Astrocyte (in vitro differentiated cells and primary cell): ENCODE data around the gene TMTC2. TPM values are rescaled to one million over a fixed set of nuclear protein-coding genes. Genes with fewer than 3 reads are reported as not detected.

Experiments used
- DNase-seq: peaks from one replicate; pipeline ENCODE4 v3.0.0-alpha.2; 2010; ENCODE audit warnings: low read depth
- FAIRE-seq: peaks from 2 replicates; lab custom pipeline; 2011; peaks lifted over from hg19 to GRCh38; lab: Jason Lieb, UNC
- H2AFZ ChIP-seq: 2 replicates; pipeline ENCODE4 v1.6.0; 2012; ENCODE audit warnings: low read depth, low read length, inconsistent platforms
- H3K27ac ChIP-seq: 2 replicates; pipeline ENCODE4 v1.5.1; 2011; ENCODE audit warnings: low read depth, low read length, inconsistent platforms
- H3K27me3 ChIP-seq: 2 replicates; pipeline ENCODE4 v1.6.0; 2011; ENCODE audit warnings: low read length, inconsistent platforms; ENCODE audit not compliant: insufficient read depth
- H3K36me3 ChIP-seq: 2 replicates; pipeline ENCODE4 v1.5.1; 2011; ENCODE audit warnings: low read length, inconsistent platforms; ENCODE audit not compliant: insufficient read depth
- H3K4me1 ChIP-seq: 2 replicates; pipeline ENCODE4 v1.5.1; 2011; ENCODE audit warnings: low read length, inconsistent platforms; ENCODE audit not compliant: insufficient read depth
- H3K4me2 ChIP-seq: 2 replicates; pipeline ENCODE4 v1.6.0; 2012; ENCODE audit warnings: low read length, inconsistent platforms
- H3K4me3 ChIP-seq: 2 replicates; pipeline ENCODE4 v1.5.1; 2011; ENCODE audit warnings: low read depth, mild to moderate bottlenecking, low read length, inconsistent platforms; ENCODE audit not compliant: insufficient read depth
- H3K79me2 ChIP-seq: 2 replicates; pipeline ENCODE4 v1.6.0; 2012; ENCODE audit warnings: mild to moderate bottlenecking, low read length, inconsistent platforms; ENCODE audit not compliant: insufficient read depth
- H3K9ac ChIP-seq: 2 replicates; pipeline ENCODE4 v1.6.0; 2012; ENCODE audit warnings: mild to moderate bottlenecking, low read length, inconsistent platforms
- H3K9me3 ChIP-seq: 2 replicates; pipeline ENCODE4 v1.5.1; 2012; ENCODE audit warnings: low read depth, mild to moderate bottlenecking, low read length, inconsistent platforms; ENCODE audit not compliant: insufficient read depth
- H4K20me1 ChIP-seq: 2 replicates; pipeline ENCODE4 v1.6.0; 2012; ENCODE audit warnings: low read length, inconsistent platforms; ENCODE audit not compliant: insufficient read depth
- H3K27ac Mint-ChIP-seq: one replicate; pipeline ENCODE4 v1.8.0; 2021; ENCODE audit warnings: mild to moderate bottlenecking, mixed read lengths; ENCODE audit not compliant: unreplicated experiment
- H3K27me3 Mint-ChIP-seq: one replicate; pipeline ENCODE4 v1.8.0; 2021; ENCODE audit warnings: low read depth, mixed read lengths; ENCODE audit not compliant: unreplicated experiment
- H3K36me3 Mint-ChIP-seq: one replicate; pipeline ENCODE4 v1.8.0; 2021; ENCODE audit warnings: low read depth, mixed read lengths; ENCODE audit not compliant: unreplicated experiment
- H3K4me1 Mint-ChIP-seq: one replicate; pipeline ENCODE4 v1.8.0; 2021; ENCODE audit warnings: low read depth, mixed read lengths; ENCODE audit not compliant: unreplicated experiment
- H3K4me3 Mint-ChIP-seq: one replicate; pipeline ENCODE4 v1.8.0; 2021; ENCODE audit warnings: mild to moderate bottlenecking, moderate library complexity, mixed read lengths; ENCODE audit not compliant: unreplicated experiment
- H3K9me3 Mint-ChIP-seq: one replicate; pipeline ENCODE4 v1.8.0; 2021; ENCODE audit warnings: mild to moderate bottlenecking, mixed read lengths; ENCODE audit not compliant: unreplicated experiment
- EZH2 ChIP-seq: IDR thresholded peaks from 2 replicates; pipeline ENCODE4 v1.6.1; 2012; ENCODE audit warnings: mild to moderate bottlenecking, low read length, inconsistent platforms; ENCODE audit not compliant: insufficient read depth
- total RNA-seq: library from RNA; stranded (reverse); gene quantifications from 2 replicates; pipeline ENCODE4 v1.2.1, GENCODE V29; 2021
- TF ChIP-seq, protein P1 (sequence below): IDR thresholded peaks from 2 replicates; pipeline ENCODE4 v1.5.1; 2011; ENCODE audit warnings: low read depth, mild to moderate bottlenecking, inconsistent platforms, low read length, moderate library complexity; ENCODE audit not compliant: insufficient read depth

TMTC2 gene
- total RNA-seq, 1 donor from 2014 or later: 2.2 TPM

- Histone ChIP-seq H3K9ac (no peak overlapping the region), H2AFZ (no peak overlapping the region), H3K4me3 (no peak overlapping the region), H3K27me3 (no peaks in the 10 kb centered on the region), H4K20me1 (no peaks in the 10 kb centered on the region), H3K4me2 (no peak overlapping the region), H3K79me2 (no peaks in the 10 kb centered on the region), H3K4me1 (no peaks in the 10 kb centered on the region), H3K27ac (no peak overlapping the region), H3K9me3 (no peaks in the 10 kb centered on the region), H3K36me3 (no peaks in the 10 kb centered on the region)
- FAIRE-seq: no peak
- Mint-ChIP-seq H3K27me3 (no peaks in the 10 kb centered on the region), H3K4me3 (no peak overlapping the region), H3K27ac (no peak overlapping the region), H3K36me3 (no peaks in the 10 kb centered on the region), H3K4me1 (peaks cover 4% of the 10 kb centered on the region), H3K9me3 (no peaks in the 10 kb centered on the region)
- TF ChIP-seq EZH2: no peak
- TF ChIP-seq, protein P1, sequence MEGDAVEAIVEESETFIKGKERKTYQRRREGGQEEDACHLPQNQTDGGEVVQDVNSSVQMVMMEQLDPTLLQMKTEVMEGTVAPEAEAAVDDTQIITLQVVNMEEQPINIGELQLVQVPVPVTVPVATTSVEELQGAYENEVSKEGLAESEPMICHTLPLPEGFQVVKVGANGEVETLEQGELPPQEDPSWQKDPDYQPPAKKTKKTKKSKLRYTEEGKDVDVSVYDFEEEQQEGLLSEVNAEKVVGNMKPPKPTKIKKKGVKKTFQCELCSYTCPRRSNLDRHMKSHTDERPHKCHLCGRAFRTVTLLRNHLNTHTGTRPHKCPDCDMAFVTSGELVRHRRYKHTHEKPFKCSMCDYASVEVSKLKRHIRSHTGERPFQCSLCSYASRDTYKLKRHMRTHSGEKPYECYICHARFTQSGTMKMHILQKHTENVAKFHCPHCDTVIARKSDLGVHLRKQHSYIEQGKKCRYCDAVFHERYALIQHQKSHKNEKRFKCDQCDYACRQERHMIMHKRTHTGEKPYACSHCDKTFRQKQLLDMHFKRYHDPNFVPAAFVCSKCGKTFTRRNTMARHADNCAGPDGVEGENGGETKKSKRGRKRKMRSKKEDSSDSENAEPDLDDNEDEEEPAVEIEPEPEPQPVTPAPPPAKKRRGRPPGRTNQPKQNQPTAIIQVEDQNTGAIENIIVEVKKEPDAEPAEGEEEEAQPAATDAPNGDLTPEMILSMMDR: no peak
- no peak for DNase-seq
These were observed 96.7 kb downstream of the TMTC2 start for GRCh38 chr12:82783435-82783834.

DNA sequence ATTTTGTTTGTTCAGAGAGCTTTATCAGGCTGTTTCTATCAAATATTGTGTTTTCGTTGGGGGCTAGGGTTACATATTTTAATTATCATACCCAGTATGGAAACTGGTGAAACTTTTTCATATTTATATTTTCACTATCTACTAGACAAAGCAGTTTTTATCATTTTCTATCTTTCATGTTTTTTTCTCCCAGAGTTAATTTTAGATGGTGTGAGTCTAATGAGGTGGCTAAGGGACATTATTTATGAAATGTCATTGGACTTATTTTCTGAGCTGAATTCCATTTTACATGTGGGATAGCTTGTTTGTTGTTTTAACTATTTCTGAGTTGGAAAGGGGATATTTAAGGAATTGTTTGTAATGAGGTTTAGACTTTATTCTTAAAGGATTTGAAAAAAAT is 100.3 kb downstream of the TMTC2 start:
- no peaks in the 10 kb centered on the region for H3K27me3 Mint-ChIP-seq
- Histone ChIP-seq H3K9ac (no peak overlapping the region), H2AFZ (no peak overlapping the region), H3K4me2 (no peak overlapping the region), H3K4me3 (no peak overlapping the region), H3K27me3 (no peaks in the 10 kb centered on the region), H3K4me1 (no peaks in the 10 kb centered on the region), H3K36me3 (no peaks in the 10 kb centered on the region), H3K79me2 (no peaks in the 10 kb centered on the region), H4K20me1 (no peaks in the 10 kb centered on the region), H3K9me3 (no peaks in the 10 kb centered on the region), H3K27ac (no peak overlapping the region)
- H3K27ac Mint-ChIP-seq: no peak overlapping the region
- TF ChIP-seq, protein P1: no peak
- no peak for TF ChIP-seq EZH2
- H3K4me1 Mint-ChIP-seq: no peaks in the 10 kb centered on the region
- H3K36me3 Mint-ChIP-seq: no peaks in the 10 kb centered on the region
- DNase-seq (no peak), FAIRE-seq (no peak)
- no peak overlapping the region for H3K4me3 Mint-ChIP-seq
- no peaks in the 10 kb centered on the region for H3K9me3 Mint-ChIP-seq

- DNase-seq: no peak
- H3K4me2 ChIP-seq: no peak overlapping the region
- TF ChIP-seq EZH2: no peak
- TF ChIP-seq, protein P1: no peak
- Mint-ChIP-seq H3K4me1 (no peaks in the 10 kb centered on the region), H3K27me3 (no peaks in the 10 kb centered on the region), H3K9me3 (no peaks in the 10 kb centered on the region), H3K4me3 (no peak overlapping the region), H3K27ac (no peak overlapping the region), H3K36me3 (no peaks in the 10 kb centered on the region)
- H3K9me3 ChIP-seq: no peaks in the 10 kb centered on the region
- H3K4me3 ChIP-seq: no peak overlapping the region
- H2AFZ ChIP-seq: no peak overlapping the region
- H3K9ac ChIP-seq: no peak overlapping the region
- no peak for FAIRE-seq
- H3K27me3 ChIP-seq: no peaks in the 10 kb centered on the region
- H3K4me1 ChIP-seq: no peaks in the 10 kb centered on the region
- H3K79me2 ChIP-seq: no peaks in the 10 kb centered on the region
- no peak overlapping the region for H3K27ac ChIP-seq
- no peaks in the 10 kb centered on the region for H4K20me1 ChIP-seq
- H3K36me3 ChIP-seq: no peaks in the 10 kb centered on the region
These were observed 101.9 kb downstream of the TMTC2 start for GRCh38 chr12:82788594-82788993.
